Esophagus squamous epithelium (tissue), 4 donors: ENCODE results near the gene RBFA.

Source experiments
- CTCF ChIP-seq, 6 experiments: fragments of 450-650 bp in 4 of 6; fragments of 200-600 bp in 2 of 6; sonication (generic) in 2 of 6; IDR thresholded peaks; one replicate each; pipeline ENCODE4 v1.5.1; 2016 to 2019; ENCODE audit warnings: antibody characterized with exemption in 6 of 6, mild to moderate bottlenecking in 4 of 6, moderate library complexity in 4 of 6
- POLR2A ChIP-seq, 4 donors: fragments of 450-650 bp; IDR thresholded peaks; one replicate each; pipeline ENCODE4 v1.6.1; 2017; ENCODE audit warnings: antibody characterized with exemption in 4 of 4, mild to moderate bottlenecking in 4 of 4, moderate library complexity in 3 of 4

GRCh38 chr18:80010551-80010906, 23.7 kb upstream of the RBFA start:
- TF ChIP-seq CTCF (IDR thresholded peaks at IDR 0.05) (no peak), POLR2A (IDR thresholded peaks at IDR 0.05) (no peak)
